HUES64 (cell line): ENCODE results near the gene ADGRB3.

Source experiments
- H3K27ac ChIP-seq: 2 replicates; pipeline ENCODE4 v1.7.0; 2013; ENCODE audit warnings: low read depth, low read length, inconsistent platforms
- H3K27me3 ChIP-seq: 2 replicates; pipeline ENCODE4 v1.6.1; 2013; ENCODE audit warnings: mild to moderate bottlenecking, low read length; ENCODE audit not compliant: insufficient read depth
- H3K36me3 ChIP-seq: 2 replicates; pipeline ENCODE4 v1.6.1; 2013; ENCODE audit warnings: mild to moderate bottlenecking, low read length; ENCODE audit not compliant: insufficient read depth
- H3K4me1 ChIP-seq: 2 replicates; pipeline ENCODE4 v1.6.1; 2013; ENCODE audit warnings: mild to moderate bottlenecking, low read length, moderate library complexity; ENCODE audit not compliant: insufficient read depth
- H3K4me3 ChIP-seq: 2 replicates; pipeline ENCODE4 v1.5.1; 2013; ENCODE audit warnings: mild to moderate bottlenecking, low read length, moderate library complexity
- H3K9ac ChIP-seq: 2 replicates; pipeline ENCODE4 v1.6.1; 2013; ENCODE audit warnings: mild to moderate bottlenecking, low read depth, low read length
- H3K9me3 ChIP-seq: 2 replicates; pipeline ENCODE4 v1.6.1; 2013; ENCODE audit warnings: low read depth, low read length; ENCODE audit not compliant: insufficient read depth
- WGBS: fragments of 150-250, 120-280 bp; methylation state at CpG from one replicate; pipeline ENCODE4 v1.1.7; 2013; ENCODE audit warnings: missing lambda C conversion rate; 5-methylcytosine and 5-hydroxymethylcytosine counted together

Gene ADGRB3

DNA sequence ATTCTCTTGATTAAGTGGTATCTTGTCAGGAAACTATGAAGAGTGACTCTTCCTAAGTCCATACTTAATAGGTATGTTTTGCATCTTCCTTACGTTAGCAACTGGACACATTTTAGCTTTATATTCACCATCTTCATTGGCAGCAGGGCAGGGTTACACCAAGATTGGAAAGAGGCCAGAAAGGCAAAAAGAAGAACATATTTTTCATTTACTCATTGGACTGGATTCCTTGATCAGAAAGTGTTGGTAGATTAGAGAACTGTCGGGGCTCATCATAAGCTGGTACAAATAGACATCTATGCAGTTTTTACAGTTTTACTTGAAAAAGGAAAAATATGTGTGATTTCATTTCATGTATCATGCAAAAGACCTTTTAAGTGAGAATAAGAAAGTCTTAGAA, 696.8 kb downstream of the ADGRB3 start:
- Histone ChIP-seq H3K27ac (no peak overlapping the region), H3K9me3 (no peaks in the 10 kb centered on the region), H3K4me3 (no peak overlapping the region), H3K4me1 (no peaks in the 10 kb centered on the region), H3K27me3 (no peaks in the 10 kb centered on the region), H3K36me3 (no peaks in the 10 kb centered on the region), H3K9ac (no peak overlapping the region)
- 95% methylated on average over 2 of the region's 2 CpGs for WGBS

- H3K27me3 ChIP-seq: no peaks in the 10 kb centered on the region
- no peaks in the 10 kb centered on the region for H3K4me1 ChIP-seq
- no peak overlapping the region for H3K9ac ChIP-seq
- H3K27ac ChIP-seq: no peak overlapping the region
- no peak overlapping the region for H3K4me3 ChIP-seq
- WGBS: 92% methylated on average over 3 of the region's 3 CpGs
- H3K36me3 ChIP-seq: no peaks in the 10 kb centered on the region
- H3K9me3 ChIP-seq: no peaks in the 10 kb centered on the region
These were observed 702.2 kb downstream of the ADGRB3 start for GRCh38 chr6:69337311-69337710.

DNA sequence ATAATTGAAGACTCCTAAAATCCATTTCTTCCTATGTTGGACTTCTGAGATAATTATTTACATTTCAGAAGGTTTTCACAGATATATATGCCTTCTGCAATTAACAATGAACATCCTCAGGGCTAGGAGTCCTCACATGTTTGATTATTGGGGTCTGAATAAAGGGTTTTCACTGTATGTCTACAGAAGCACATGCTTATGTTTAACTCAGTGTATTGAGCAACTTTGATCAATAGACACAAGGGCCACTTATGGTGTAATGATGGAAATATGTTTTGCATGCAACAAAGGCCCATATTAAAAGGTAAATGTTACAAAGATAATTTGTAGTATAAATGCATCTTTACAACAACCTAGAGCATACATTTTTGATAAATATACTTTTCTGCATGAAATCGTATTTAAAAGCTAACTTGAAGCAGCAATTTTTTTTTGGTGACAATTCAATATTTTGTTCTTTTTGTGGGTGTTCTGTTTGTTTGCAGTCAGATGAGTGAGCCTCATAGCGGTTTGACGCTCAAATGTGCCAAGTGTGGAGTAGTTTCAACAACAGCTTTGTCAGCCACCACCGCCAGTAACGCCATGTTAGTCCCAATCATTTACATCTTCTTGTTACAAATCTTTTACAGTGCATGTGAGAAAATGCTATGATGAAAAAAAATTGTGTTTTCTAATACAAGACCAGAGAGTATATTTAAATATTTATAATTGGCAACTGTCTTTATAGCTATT, 703.5 kb downstream of the ADGRB3 start:
- H3K9me3 ChIP-seq: no peaks in the 10 kb centered on the region
- no peak overlapping the region for H3K27ac ChIP-seq
- no peaks in the 10 kb centered on the region for H3K27me3 ChIP-seq
- H3K36me3 ChIP-seq: no peaks in the 10 kb centered on the region
- H3K9ac ChIP-seq: no peak overlapping the region
- H3K4me1 ChIP-seq: no peaks in the 10 kb centered on the region
- WGBS: 94% methylated on average over 5 of the region's 5 CpGs
- no peak overlapping the region for H3K4me3 ChIP-seq

DNA sequence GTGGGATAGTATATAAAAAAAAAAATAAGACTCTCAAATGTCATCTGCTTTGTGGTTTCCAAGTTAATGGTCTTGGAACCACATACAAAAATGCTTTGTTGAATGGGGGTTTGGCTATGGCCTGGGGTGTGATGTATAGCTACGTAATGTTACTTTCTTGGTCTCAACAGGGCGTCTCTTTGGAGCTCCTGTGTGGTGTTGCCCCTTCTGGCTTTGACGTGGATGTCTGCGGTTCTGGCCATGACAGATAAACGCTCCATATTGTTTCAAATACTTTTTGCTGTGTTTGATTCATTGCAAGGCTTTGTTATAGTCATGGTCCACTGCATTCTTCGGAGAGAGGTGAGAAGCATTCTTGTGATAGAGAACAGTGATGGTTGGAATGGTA, 704.1 kb downstream of the ADGRB3 start:
- Histone ChIP-seq H3K9me3 (no peaks in the 10 kb centered on the region), H3K27ac (no peak overlapping the region), H3K4me1 (no peaks in the 10 kb centered on the region), H3K36me3 (no peaks in the 10 kb centered on the region), H3K27me3 (no peaks in the 10 kb centered on the region), H3K4me3 (no peak overlapping the region), H3K9ac (no peak overlapping the region)
- WGBS: 93% methylated on average over 6 of the region's 6 CpGs

DNA sequence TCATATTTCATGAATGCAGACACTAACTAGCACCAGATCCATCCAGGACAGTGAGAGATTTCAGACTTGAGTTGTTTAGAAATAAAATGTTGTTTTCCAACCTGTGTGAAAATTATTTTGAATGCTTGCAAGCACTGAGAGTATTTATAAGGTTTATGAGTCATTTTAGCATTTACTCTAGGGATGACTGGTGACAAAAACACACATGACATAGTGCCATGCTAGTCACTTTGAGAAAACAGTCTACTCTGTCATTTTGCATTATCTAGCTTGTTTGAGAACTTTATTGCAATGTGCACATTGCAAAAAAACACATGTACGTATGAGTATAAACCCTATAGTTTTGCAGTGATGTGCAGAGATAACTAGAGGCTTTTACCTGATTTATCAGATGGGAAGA, 705.1 kb downstream of the ADGRB3 start:
- Histone ChIP-seq H3K4me3 (no peak overlapping the region), H3K27ac (no peak overlapping the region), H3K9ac (no peak overlapping the region), H3K36me3 (no peaks in the 10 kb centered on the region), H3K9me3 (no peaks in the 10 kb centered on the region), H3K4me1 (no peaks in the 10 kb centered on the region), H3K27me3 (no peaks in the 10 kb centered on the region)
- WGBS: 100% methylated on average over 1 of the region's 1 CpG

GRCh38 chr6:69343851-69344250, 708.8 kb downstream of the ADGRB3 start:
- H3K9ac ChIP-seq: no peak overlapping the region
- H3K9me3 ChIP-seq: no peaks in the 10 kb centered on the region
- 100% methylated on average over 1 of the region's 2 CpGs for WGBS
- no peaks in the 10 kb centered on the region for H3K4me1 ChIP-seq
- H3K4me3 ChIP-seq: no peak overlapping the region
- H3K27ac ChIP-seq: no peak overlapping the region
- H3K27me3 ChIP-seq: no peaks in the 10 kb centered on the region
- H3K36me3 ChIP-seq: no peaks in the 10 kb centered on the region

DNA sequence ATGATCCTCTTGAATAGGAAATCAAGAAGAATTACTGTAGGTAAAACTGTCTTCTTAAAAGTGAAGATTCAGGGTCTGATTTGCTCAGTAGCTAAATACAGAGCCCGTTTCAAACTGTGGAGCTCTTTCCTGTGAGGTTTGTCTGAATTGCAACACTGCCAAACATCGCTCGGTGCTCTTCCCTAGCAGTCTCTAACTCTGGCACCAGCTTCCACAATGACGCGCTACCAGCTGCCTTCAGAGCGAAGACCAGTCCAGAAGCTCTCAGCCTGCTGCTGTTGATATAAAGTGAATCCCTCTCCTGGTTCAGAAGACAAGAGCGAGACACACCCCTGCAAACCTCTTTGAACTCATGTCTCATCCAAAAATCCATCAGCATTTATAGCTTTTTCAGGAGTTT, 714.7 kb downstream of the ADGRB3 start:
- Histone ChIP-seq H3K27ac (no peak overlapping the region), H3K27me3 (no peaks in the 10 kb centered on the region), H3K9ac (no peak overlapping the region), H3K9me3 (no peaks in the 10 kb centered on the region), H3K36me3 (no peaks in the 10 kb centered on the region), H3K4me3 (no peak overlapping the region), H3K4me1 (no peaks in the 10 kb centered on the region)
- 88% methylated on average over 7 of the region's 7 CpGs for WGBS

DNA sequence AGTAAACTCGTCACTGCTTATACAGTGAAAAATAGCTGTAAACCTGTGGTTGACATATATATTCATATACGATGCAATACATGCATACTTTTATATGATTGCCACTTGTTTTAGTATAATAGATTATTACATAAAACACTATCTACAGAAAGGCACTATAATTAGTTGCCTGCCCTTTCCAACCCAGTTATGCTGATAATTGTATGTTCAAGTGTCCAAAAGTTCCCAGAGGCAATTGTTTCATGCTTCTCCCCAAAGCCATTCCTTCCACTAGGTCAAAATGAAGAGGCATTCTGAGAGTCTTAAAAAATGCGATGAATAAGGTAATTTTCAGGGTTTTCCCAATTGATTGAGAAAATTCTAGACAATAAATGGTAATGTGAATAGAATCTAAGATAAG, 727.1 kb downstream of the ADGRB3 start:
- H3K27ac ChIP-seq: no peak overlapping the region
- H3K27me3 ChIP-seq: no peaks in the 10 kb centered on the region
- H3K9ac ChIP-seq: no peak overlapping the region
- H3K9me3 ChIP-seq: no peaks in the 10 kb centered on the region
- no peaks in the 10 kb centered on the region for H3K4me1 ChIP-seq
- H3K36me3 ChIP-seq: no peaks in the 10 kb centered on the region
- WGBS: 100% methylated on average over 2 of the region's 3 CpGs
- no peak overlapping the region for H3K4me3 ChIP-seq

GRCh38 chr6:69366831-69367230, 731.7 kb downstream of the ADGRB3 start:
- 100% methylated on average over 1 of the region's 1 CpG for WGBS

DNA sequence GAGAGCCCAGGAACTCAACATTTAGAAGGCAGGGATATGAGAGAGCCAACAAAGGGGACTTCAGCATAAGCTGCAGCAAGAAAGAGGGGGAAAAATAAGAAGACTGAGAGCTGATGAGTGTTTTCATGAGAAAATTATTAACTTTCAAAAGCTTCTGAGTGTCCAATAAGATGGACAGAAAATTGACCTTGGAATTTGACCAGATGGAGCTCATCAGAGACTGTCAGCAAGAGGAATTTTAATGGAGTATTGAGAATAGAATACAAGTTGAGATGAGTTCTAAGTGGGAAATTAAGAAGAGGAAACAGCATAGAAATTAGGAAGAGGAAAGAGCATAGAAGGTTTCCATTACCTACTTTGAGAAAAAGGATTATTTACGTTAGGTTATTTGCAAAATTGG, 733.5 kb downstream of the ADGRB3 start:
- no CpG with 5 or more reads among the region's 1 CpG for WGBS
- Histone ChIP-seq H3K9ac (no peak overlapping the region), H3K4me1 (no peaks in the 10 kb centered on the region), H3K27ac (no peak overlapping the region), H3K9me3 (no peaks in the 10 kb centered on the region), H3K27me3 (no peaks in the 10 kb centered on the region), H3K36me3 (no peaks in the 10 kb centered on the region), H3K4me3 (no peak overlapping the region)

More at GRCh38 chr6:69366831-69367230, 731.7 kb downstream of the ADGRB3 start:
- no peaks in the 10 kb centered on the region for H3K4me1 ChIP-seq
- H3K36me3 ChIP-seq: no peaks in the 10 kb centered on the region
- no peak overlapping the region for H3K4me3 ChIP-seq
- H3K27me3 ChIP-seq: no peaks in the 10 kb centered on the region
- H3K9ac ChIP-seq: no peak overlapping the region
- no peaks in the 10 kb centered on the region for H3K9me3 ChIP-seq
- no peak overlapping the region for H3K27ac ChIP-seq

DNA sequence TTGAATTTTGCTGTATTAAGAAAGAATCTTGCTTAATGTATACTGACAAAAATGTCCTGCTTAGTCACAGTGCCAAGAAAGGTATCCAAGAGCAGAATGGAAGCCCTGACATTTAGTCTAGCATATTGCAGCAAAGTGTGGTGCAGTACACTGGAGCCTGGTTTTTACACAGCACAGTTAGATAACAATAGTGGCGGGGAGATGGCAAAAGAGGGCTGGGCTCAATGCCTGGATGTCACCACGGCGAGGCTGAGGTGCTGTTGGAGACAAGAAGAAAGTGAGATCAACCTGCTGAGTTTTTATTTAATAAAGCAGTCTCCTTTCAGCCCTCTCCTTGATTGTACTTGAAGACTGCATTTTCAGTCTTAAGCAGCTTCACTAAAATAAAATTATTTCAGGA, 735.7 kb downstream of the ADGRB3 start:
- no peaks in the 10 kb centered on the region for H3K27me3 ChIP-seq
- no peak overlapping the region for H3K27ac ChIP-seq
- no peaks in the 10 kb centered on the region for H3K9me3 ChIP-seq
- 82% methylated on average over 3 of the region's 3 CpGs for WGBS
- no peaks in the 10 kb centered on the region for H3K36me3 ChIP-seq
- no peak overlapping the region for H3K4me3 ChIP-seq
- no peaks in the 10 kb centered on the region for H3K4me1 ChIP-seq
- no peak overlapping the region for H3K9ac ChIP-seq

DNA sequence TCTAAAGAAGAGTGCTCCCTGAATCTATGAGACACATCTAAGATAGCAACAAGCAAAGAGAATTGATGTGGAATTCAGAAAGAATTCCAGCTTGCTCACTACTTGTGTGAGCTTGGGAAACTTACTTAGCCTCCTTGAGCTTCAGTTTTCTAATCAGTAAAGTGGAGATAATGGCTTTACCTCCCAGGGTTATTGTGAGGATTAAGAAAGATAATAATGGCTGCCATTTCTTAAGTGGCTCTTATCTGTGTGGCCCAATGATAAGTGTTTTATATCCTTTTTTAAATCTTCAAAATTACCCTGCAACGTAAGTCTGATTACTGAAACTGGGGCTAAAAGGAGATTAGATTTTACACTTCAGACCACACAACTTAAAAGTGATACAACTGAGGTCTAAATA, 743.2 kb downstream of the ADGRB3 start:
- H3K9ac ChIP-seq: no peak overlapping the region
- H3K4me1 ChIP-seq: peaks cover 5% of the 10 kb centered on the region
- no CpG with 5 or more reads among the region's 1 CpG for WGBS
- H3K4me3 ChIP-seq: no peak overlapping the region
- H3K36me3 ChIP-seq: no peaks in the 10 kb centered on the region
- no peaks in the 10 kb centered on the region for H3K27me3 ChIP-seq
- no peaks in the 10 kb centered on the region for H3K9me3 ChIP-seq
- H3K27ac ChIP-seq: no peak overlapping the region
